Nephron (organoid): ENCODE measurements around the gene IL1F10.

Source experiments
- H3K27ac Mint-ChIP-seq, 3 experiments: 2 replicates each; pipeline ENCODE4 v1.8.0; 2020; ENCODE audit warnings: mixed read lengths in 3 of 3, mild to moderate bottlenecking in 2 of 3, moderate library complexity in 1 of 3
- H3K27me3 Mint-ChIP-seq: 2 replicates; pipeline ENCODE4 v1.8.0; 2021; ENCODE audit warnings: low read depth, mild to moderate bottlenecking, moderate library complexity, mixed read lengths
- H3K36me3 Mint-ChIP-seq: 2 replicates; pipeline ENCODE4 v1.8.0; 2020; ENCODE audit warnings: low read depth, mixed read lengths
- H3K4me1 Mint-ChIP-seq: 2 replicates; pipeline ENCODE4 v1.8.0; 2020; ENCODE audit warnings: mixed read lengths
- H3K4me3 Mint-ChIP-seq, 3 experiments: 2 replicates each; pipeline ENCODE4 v1.8.0; 2020; ENCODE audit warnings: mild to moderate bottlenecking in 3 of 3, mixed read lengths in 3 of 3, moderate library complexity in 2 of 3
- H3K9me3 Mint-ChIP-seq: 2 replicates; pipeline ENCODE4 v1.8.0; 2020; ENCODE audit warnings: mixed read lengths
- TF ChIP-seq, protein P1 (sequence below), 3 experiments: fragments of 200-600 bp; sonication (generic); IDR thresholded peaks; one replicate each; pipeline ENCODE4 v1.5.0; 2021; ENCODE audit warnings: antibody characterized with exemption in 3 of 3; ENCODE audit not compliant: unreplicated experiment in 3 of 3

IL1F10 gene

GRCh38 chr2:113103277-113103676 lies 35.5 kb downstream of the IL1F10 start:
- no peaks in the 10 kb centered on the region for H3K36me3 Mint-ChIP-seq
- TF ChIP-seq, protein P1, sequence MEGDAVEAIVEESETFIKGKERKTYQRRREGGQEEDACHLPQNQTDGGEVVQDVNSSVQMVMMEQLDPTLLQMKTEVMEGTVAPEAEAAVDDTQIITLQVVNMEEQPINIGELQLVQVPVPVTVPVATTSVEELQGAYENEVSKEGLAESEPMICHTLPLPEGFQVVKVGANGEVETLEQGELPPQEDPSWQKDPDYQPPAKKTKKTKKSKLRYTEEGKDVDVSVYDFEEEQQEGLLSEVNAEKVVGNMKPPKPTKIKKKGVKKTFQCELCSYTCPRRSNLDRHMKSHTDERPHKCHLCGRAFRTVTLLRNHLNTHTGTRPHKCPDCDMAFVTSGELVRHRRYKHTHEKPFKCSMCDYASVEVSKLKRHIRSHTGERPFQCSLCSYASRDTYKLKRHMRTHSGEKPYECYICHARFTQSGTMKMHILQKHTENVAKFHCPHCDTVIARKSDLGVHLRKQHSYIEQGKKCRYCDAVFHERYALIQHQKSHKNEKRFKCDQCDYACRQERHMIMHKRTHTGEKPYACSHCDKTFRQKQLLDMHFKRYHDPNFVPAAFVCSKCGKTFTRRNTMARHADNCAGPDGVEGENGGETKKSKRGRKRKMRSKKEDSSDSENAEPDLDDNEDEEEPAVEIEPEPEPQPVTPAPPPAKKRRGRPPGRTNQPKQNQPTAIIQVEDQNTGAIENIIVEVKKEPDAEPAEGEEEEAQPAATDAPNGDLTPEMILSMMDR (IDR thresholded peaks at IDR 0.05; ENCODE audit: unreplicated experiment in 3 of 3), result no peak
- H3K27ac Mint-ChIP-seq, result no peak overlapping the region

GRCh38 chr2:113104054-113104611 lies 36.4 kb downstream of the IL1F10 start:
- Mint-ChIP-seq H3K9me3 (no peaks in the 10 kb centered on the region), H3K36me3 (no peaks in the 10 kb centered on the region), H3K4me3 (no peak overlapping the region), H3K27ac (no peak overlapping the region), H3K4me1 (no peaks in the 10 kb centered on the region), H3K27me3 (peaks cover 13% of the 10 kb centered on the region)
- TF ChIP-seq, protein P1 (IDR thresholded peaks at IDR 0.05; ENCODE audit: unreplicated experiment in 3 of 3), result no peak

More at GRCh38 chr2:113103277-113103676, 35.5 kb downstream of the IL1F10 start:
- Mint-ChIP-seq H3K4me3 (no peak overlapping the region), H3K27me3 (peaks cover 11% of the 10 kb centered on the region), H3K9me3 (peaks cover 2% of the 10 kb centered on the region), H3K4me1 (no peaks in the 10 kb centered on the region)

DNA sequence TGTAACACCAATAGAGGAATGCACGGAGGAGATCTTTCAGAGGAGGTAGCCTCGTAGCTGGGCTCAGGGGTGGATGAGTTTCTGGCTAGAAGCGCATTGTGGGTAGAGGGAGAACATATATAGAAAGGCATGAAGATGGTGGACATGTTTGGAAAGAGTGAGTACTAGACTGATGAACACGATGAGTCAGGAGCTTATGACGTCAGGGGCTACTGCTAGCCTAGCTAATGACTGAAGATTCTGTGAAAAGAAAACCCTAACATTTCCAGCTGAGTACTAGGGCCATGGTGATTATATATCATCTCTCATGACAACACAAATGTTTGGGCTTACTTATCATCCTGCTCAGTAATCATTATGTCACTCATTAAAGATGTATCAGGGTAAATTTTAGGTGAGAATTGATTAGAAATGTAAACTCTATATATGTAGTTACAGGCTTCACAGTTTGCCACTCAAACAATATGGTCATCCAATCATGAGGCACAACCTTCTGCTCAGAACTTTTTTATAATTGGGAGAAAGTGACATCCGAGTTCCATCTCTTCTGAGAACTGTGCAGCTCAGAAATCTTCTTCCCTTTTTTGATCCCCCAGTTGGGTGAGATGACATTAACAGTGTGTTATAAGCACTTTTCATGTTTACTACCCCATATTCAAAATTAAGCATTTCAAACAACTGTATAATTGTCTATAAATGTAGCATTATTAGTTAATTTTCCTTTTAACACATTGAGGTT lies 37.4 kb downstream of the IL1F10 start:
- Mint-ChIP-seq H3K27me3 (peaks cover 13% of the 10 kb centered on the region), H3K36me3 (no peaks in the 10 kb centered on the region), H3K4me1 (no peaks in the 10 kb centered on the region), H3K9me3 (no peaks in the 10 kb centered on the region), H3K4me3 (no peak overlapping the region), H3K27ac (no peak overlapping the region)
- TF ChIP-seq, protein P1 (IDR thresholded peaks at IDR 0.05; ENCODE audit: unreplicated experiment in 3 of 3), result no peak

- peaks cover 4% of the 10 kb centered on the region for H3K27me3 Mint-ChIP-seq
- H3K27ac Mint-ChIP-seq, result no peak overlapping the region
- TF ChIP-seq, protein P1 (IDR thresholded peaks at IDR 0.05; ENCODE audit: unreplicated experiment in 3 of 3), result no peak
- no peak overlapping the region for H3K4me3 Mint-ChIP-seq
- H3K9me3 Mint-ChIP-seq, result no peaks in the 10 kb centered on the region
- no peaks in the 10 kb centered on the region for H3K36me3 Mint-ChIP-seq
- no peaks in the 10 kb centered on the region for H3K4me1 Mint-ChIP-seq
Observed at GRCh38 chr2:113111121-113111520, 43.4 kb downstream of the IL1F10 start.

DNA sequence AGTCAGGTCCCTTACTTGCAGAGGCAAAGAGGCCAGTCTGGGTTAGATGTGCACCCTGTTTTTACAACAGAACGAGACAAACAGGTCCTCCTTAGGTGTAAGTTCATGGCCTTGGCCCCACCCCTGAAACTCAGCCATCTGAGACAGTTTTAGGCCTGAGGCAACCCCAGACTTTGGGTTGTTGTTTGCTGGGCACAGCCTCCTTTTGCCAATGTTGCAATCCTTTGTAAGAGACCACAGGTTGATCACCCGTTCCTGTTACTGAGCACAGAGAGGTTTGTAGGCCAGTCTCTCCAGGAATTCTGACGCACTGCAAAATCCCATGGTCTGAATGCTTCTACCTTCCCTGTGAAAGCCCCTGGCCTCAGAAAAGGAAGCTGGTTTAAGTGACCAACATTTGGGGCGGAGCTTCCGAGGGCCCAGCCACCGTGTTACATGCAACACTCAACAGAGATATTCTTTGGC lies 44.1 kb downstream of the IL1F10 start:
- peaks cover 4% of the 10 kb centered on the region for H3K27me3 Mint-ChIP-seq
- no peaks in the 10 kb centered on the region for H3K9me3 Mint-ChIP-seq
- no peak overlapping the region for H3K27ac Mint-ChIP-seq
- no peak overlapping the region for H3K4me3 Mint-ChIP-seq
- no peaks in the 10 kb centered on the region for H3K4me1 Mint-ChIP-seq
- TF ChIP-seq, protein P1 (IDR thresholded peaks at IDR 0.05; ENCODE audit: unreplicated experiment in 3 of 3), result no peak
- no peaks in the 10 kb centered on the region for H3K36me3 Mint-ChIP-seq

GRCh38 chr2:113112441-113112840 lies 44.7 kb downstream of the IL1F10 start:
- no peak overlapping the region for H3K27ac Mint-ChIP-seq
- H3K4me1 Mint-ChIP-seq, result no peaks in the 10 kb centered on the region
- H3K9me3 Mint-ChIP-seq, result no peaks in the 10 kb centered on the region
- no peak overlapping the region for H3K4me3 Mint-ChIP-seq
- peaks cover 7% of the 10 kb centered on the region for H3K27me3 Mint-ChIP-seq
- TF ChIP-seq, protein P1 (IDR thresholded peaks at IDR 0.05; ENCODE audit: unreplicated experiment in 3 of 3), result no peak
- no peaks in the 10 kb centered on the region for H3K36me3 Mint-ChIP-seq
